ENCODE measurements around the gene EMP1.

The EMP1 gene

DNA sequence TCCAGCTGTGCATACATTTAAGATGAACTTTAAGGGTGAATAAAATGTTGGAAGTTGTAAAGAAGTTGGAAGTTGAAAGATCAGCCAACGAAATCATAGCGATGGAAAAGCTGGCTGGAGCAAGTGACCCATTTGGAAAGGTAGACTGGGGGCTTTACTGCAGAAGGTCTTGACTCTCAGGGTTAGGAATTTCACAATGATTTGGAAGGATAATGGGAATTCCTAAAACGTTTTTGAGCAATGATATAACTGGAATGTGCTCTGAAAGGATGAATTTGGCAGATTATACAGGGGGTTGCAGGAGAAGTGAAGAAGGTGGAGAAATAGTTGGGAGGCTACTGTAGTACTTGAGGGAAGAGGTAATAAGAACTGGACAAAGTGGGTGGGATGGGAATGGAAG, 27.4 kb downstream of the EMP1 start:
- Mint-ChIP-seq H3K27ac (no peak overlapping the region), H3K4me1 (ENCODE audit: low read depth in 2 of 2) (no peaks in the 10 kb centered on the region), H3K36me3 (ENCODE audit: insufficient read depth) (no peaks in the 10 kb centered on the region), H3K9me3 (no peaks in the 10 kb centered on the region), H3K4me3 (no peak overlapping the region), H3K27me3 (peaks cover 48 to 61% of the 10 kb centered on the region in 2 donors)
- DNase-seq, result no peak
- no peak for ATAC-seq (replicated peaks)

DNA sequence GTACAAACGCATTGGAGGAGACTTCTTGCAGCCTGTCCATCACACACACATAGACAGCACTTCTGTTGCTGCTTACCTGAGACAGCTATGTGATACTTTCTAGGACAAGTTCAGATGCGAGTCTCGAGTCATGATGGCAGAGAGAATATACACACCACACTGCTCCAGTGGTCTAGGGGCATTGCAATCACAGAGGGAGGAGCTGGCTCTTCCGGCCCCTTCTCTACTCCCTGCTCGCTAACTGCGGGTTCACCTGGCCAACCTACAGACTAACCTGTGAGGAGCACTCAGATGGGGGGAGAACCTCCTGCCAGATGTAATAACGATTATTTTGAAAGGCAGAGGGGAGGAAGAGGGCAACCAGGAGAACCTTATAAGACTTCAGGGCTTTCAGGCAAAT, 30.7 kb downstream of the EMP1 start:
- peaks cover 53 to 69% of the 10 kb centered on the region in 2 donors for H3K27me3 Mint-ChIP-seq
- no peak overlapping the region for H3K4me3 Mint-ChIP-seq
- H3K36me3 Mint-ChIP-seq (ENCODE audit: insufficient read depth), result no peaks in the 10 kb centered on the region
- H3K4me1 Mint-ChIP-seq (ENCODE audit: low read depth in 2 of 2), result no peaks in the 10 kb centered on the region
- no peaks in the 10 kb centered on the region for H3K9me3 Mint-ChIP-seq
- no peak for ATAC-seq (replicated peaks)
- H3K27ac Mint-ChIP-seq, result no peak overlapping the region
- DNase-seq, result no peak

- peaks cover under 1% of the 10 kb centered on the region for H3K36me3 Mint-ChIP-seq (ENCODE audit: insufficient read depth)
- H3K27ac Mint-ChIP-seq, result no peak overlapping the region
- no peaks in the 10 kb centered on the region for H3K4me1 Mint-ChIP-seq (ENCODE audit: low read depth in 2 of 2)
- DNase-seq (no peak), ATAC-seq (replicated peaks) (no peak)
- no peak overlapping the region for H3K4me3 Mint-ChIP-seq
- H3K27me3 Mint-ChIP-seq, result peaks cover 53 to 58% of the 10 kb centered on the region in 2 donors
- H3K9me3 Mint-ChIP-seq, result no peaks in the 10 kb centered on the region
Measured at GRCh38 chr12:13228579-13228978, 32.1 kb downstream of the EMP1 start.

- H3K4me1 Mint-ChIP-seq (ENCODE audit: low read depth in 2 of 2), result no peaks in the 10 kb centered on the region
- DNase-seq (no peak), ATAC-seq (replicated peaks) (no peak)
- H3K36me3 Mint-ChIP-seq (ENCODE audit: insufficient read depth), result peaks cover 2% of the 10 kb centered on the region
- no peak overlapping the region for H3K27ac Mint-ChIP-seq
- no peaks in the 10 kb centered on the region for H3K9me3 Mint-ChIP-seq
- H3K27me3 Mint-ChIP-seq, result peaks cover 55 to 58% of the 10 kb centered on the region in 2 donors
- H3K4me3 Mint-ChIP-seq, result no peak overlapping the region
Measured at GRCh38 chr12:13229504-13229903, 33.0 kb downstream of the EMP1 start.

- Mint-ChIP-seq H3K27ac (no peak overlapping the region), H3K9me3 (no peaks in the 10 kb centered on the region), H3K36me3 (ENCODE audit: insufficient read depth) (peaks cover 2% of the 10 kb centered on the region), H3K4me1 (ENCODE audit: low read depth in 2 of 2) (no peaks in the 10 kb centered on the region), H3K27me3 (peaks cover 54 to 63% of the 10 kb centered on the region in 2 donors), H3K4me3 (no peak overlapping the region)
- no peak for DNase-seq
- ATAC-seq (replicated peaks), result no peak
Measured at GRCh38 chr12:13230500-13230899, 34.0 kb downstream of the EMP1 start.

DNA sequence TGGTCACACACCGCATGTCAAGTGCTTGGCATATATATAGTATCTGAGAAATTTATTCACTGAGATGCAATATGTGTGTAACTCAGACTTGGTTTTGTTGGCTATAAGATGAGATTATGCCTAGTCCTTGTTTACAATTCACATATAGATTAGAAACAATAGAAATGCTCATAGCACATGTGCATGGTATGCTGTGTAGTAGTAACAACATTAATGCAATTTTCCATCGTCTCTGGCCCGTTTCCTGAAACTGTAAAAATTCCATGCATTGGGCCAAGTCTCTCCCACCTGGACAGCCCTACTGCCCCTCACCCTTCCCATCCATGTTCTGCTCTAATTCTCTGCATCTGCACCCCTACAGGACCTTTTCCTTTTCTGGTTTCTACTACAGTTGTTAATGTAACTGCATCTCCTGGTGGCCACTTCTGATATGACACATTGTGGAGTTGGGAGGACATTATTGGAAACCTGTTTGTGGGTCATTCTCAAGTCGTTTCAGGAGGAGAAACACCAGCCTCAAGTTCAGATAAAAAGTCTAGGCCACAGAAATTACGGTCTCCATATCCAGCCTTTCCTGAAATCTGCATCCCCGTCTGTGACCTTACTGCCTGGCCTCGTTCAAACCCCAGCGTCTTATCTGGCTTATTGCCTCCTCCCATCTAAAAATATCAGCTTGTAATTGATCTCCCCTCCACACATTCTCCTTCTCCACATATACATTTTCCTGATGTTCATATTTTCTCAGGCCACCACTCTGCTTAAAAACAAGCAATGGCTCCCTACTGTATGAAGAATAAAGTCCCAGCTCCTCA, 37.5 kb downstream of the EMP1 start:
- Mint-ChIP-seq H3K27me3 (peaks cover 30 to 40% of the 10 kb centered on the region in 2 donors), H3K9me3 (no peaks in the 10 kb centered on the region), H3K27ac (no peak overlapping the region), H3K4me3 (no peak overlapping the region), H3K36me3 (ENCODE audit: insufficient read depth) (peaks cover 2% of the 10 kb centered on the region), H3K4me1 (ENCODE audit: low read depth in 2 of 2) (no peaks in the 10 kb centered on the region)
- ATAC-seq (replicated peaks), result peak; percentile 33
- peak; percentile 21 to 27 (median 25) for DNase-seq

DNA sequence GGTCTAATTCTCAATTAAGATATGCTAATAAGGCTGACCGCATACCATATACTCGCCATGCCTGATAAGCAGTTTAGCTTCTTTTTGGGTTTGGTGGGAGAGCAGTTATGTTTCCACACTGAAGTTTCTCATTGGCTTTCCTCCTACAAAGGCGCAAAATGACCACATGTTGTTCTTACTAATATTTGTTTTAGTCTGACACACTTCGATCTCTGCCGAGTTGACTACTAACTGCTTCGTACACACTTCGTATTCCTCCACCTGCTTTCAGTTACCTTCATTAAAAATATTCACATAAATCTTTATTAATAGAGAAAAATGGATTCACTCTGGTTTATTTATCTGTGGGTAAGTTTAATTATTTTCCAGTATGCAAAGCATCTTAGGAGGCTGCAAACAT, 41.7 kb downstream of the EMP1 start:
- H3K27me3 Mint-ChIP-seq, result peaks cover 19 to 34% of the 10 kb centered on the region in 2 donors

GRCh38 chr12:13241833-13242488, 45.4 kb downstream of the EMP1 start:
- H3K4me1 Mint-ChIP-seq (ENCODE audit: low read depth in 2 of 2), result no peaks in the 10 kb centered on the region
- no peak overlapping the region for H3K4me3 Mint-ChIP-seq
- no peaks in the 10 kb centered on the region for H3K36me3 Mint-ChIP-seq (ENCODE audit: insufficient read depth)
- H3K27ac Mint-ChIP-seq, result no peak overlapping the region
- ATAC-seq (replicated peaks) (no peak), DNase-seq (no peak)
- no peaks in the 10 kb centered on the region for H3K9me3 Mint-ChIP-seq
- H3K27me3 Mint-ChIP-seq, result peaks cover 9 to 33% of the 10 kb centered on the region in 2 donors

More for the DNA sequence above, 41.7 kb downstream of the EMP1 start:
- Mint-ChIP-seq H3K4me3 (no peak overlapping the region), H3K36me3 (ENCODE audit: insufficient read depth) (peaks cover 2% of the 10 kb centered on the region), H3K27ac (no peak overlapping the region), H3K9me3 (no peaks in the 10 kb centered on the region), H3K4me1 (ENCODE audit: low read depth in 2 of 2) (no peaks in the 10 kb centered on the region)
- ATAC-seq (replicated peaks), result no peak
- no peak for DNase-seq

- peaks cover 18 to 41% of the 10 kb centered on the region in 2 donors for H3K27me3 Mint-ChIP-seq
- ATAC-seq (replicated peaks), result no peak
- H3K27ac Mint-ChIP-seq, result no peak overlapping the region
- H3K4me1 Mint-ChIP-seq (ENCODE audit: low read depth in 2 of 2), result no peaks in the 10 kb centered on the region
- no peak overlapping the region for H3K4me3 Mint-ChIP-seq
- no peaks in the 10 kb centered on the region for H3K36me3 Mint-ChIP-seq (ENCODE audit: insufficient read depth)
- DNase-seq, result no peak
- H3K9me3 Mint-ChIP-seq, result no peaks in the 10 kb centered on the region
Measured at GRCh38 chr12:13242936-13243335, 46.4 kb downstream of the EMP1 start.

DNA sequence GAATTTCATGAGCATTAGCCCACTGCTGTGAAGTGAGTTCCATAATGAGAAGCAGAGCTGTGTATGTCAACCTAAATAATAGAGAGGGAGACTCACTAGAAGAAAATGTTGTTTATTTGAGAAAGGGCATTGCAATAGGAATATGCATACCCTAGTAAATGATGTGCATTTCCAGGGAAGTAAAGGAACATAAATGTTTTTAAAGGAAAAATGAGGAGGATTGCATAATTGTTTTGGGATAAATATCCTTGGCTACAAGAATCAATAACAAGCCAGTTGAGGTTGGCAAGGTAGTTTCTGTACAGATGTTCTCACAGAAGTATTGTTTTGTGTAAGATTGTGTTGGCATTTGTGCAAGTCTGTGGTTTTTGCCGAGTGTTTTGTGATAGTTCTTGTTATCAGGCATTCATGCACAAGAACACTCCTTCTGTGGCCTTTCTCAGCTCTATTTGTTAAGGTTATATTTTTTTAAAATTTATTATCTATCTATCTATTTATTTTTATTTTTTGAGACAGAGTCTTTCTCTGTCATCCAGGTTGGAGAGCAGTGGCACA, 47.1 kb downstream of the EMP1 start:
- H3K9me3 Mint-ChIP-seq, result no peaks in the 10 kb centered on the region
- H3K27ac Mint-ChIP-seq, result no peak overlapping the region
- no peaks in the 10 kb centered on the region for H3K4me1 Mint-ChIP-seq (ENCODE audit: low read depth in 2 of 2)
- no peak overlapping the region for H3K4me3 Mint-ChIP-seq
- H3K36me3 Mint-ChIP-seq (ENCODE audit: insufficient read depth), result no peaks in the 10 kb centered on the region
- no peak for ATAC-seq (replicated peaks)
- peaks cover 22 to 48% of the 10 kb centered on the region in 2 donors for H3K27me3 Mint-ChIP-seq
- no peak for DNase-seq

DNA sequence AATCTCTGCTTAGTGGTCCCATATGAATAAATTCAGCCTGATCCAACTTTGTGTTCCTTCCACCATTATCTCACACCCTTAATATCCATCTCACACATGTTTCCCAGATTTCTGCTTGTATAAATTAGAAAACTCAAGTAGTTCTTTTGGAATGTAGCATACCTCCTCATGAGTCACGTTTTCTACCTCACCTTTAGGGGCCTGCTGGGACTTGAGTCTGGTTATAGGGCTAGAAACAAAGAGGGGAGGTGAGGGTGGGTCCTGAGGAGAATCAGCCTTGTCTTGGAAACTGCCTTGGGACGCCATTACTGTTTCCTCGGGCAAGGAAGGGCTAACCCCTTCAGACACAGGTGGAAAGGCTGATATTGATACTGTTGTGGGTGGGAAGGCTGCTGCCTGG, 51.1 kb downstream of the EMP1 start:
- ATAC-seq (replicated peaks) (no peak), DNase-seq (no peak)
- Mint-ChIP-seq H3K27me3 (peaks cover 58 to 67% of the 10 kb centered on the region in 2 donors), H3K36me3 (ENCODE audit: insufficient read depth) (no peaks in the 10 kb centered on the region), H3K27ac (no peak overlapping the region), H3K4me3 (no peak overlapping the region), H3K4me1 (ENCODE audit: low read depth in 2 of 2) (no peaks in the 10 kb centered on the region), H3K9me3 (no peaks in the 10 kb centered on the region)

DNA sequence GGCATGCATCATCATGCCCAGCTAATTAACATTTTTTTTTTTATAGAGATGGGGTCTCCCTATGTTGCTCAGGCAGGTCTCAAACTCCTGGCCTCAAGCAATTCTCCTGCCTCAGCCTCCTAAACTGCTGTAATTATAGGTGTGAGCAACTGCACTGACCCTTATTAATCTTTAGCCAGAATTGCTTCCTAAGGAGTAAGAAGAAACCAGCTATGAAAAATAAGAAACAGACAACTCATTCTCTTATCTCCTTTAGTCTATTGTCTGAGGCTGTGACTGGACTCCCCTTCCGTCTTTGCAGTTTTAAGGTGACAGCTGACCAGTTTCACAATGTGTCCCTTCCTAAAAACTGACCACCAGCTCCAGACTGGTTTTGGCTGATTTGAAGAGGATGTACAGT, 52.4 kb downstream of the EMP1 start:
- no peak overlapping the region for H3K4me3 Mint-ChIP-seq
- H3K27ac Mint-ChIP-seq, result no peak overlapping the region
- ATAC-seq (replicated peaks), result no peak
- no peaks in the 10 kb centered on the region for H3K9me3 Mint-ChIP-seq
- DNase-seq, result no peak
- peaks cover 58 to 72% of the 10 kb centered on the region in 2 donors for H3K27me3 Mint-ChIP-seq
- no peaks in the 10 kb centered on the region for H3K4me1 Mint-ChIP-seq (ENCODE audit: low read depth in 2 of 2)
- no peaks in the 10 kb centered on the region for H3K36me3 Mint-ChIP-seq (ENCODE audit: insufficient read depth)

- no peaks in the 10 kb centered on the region for H3K9me3 Mint-ChIP-seq
- H3K27ac Mint-ChIP-seq, result no peak overlapping the region
- H3K36me3 Mint-ChIP-seq (ENCODE audit: insufficient read depth), result no peaks in the 10 kb centered on the region
- no peaks in the 10 kb centered on the region for H3K4me1 Mint-ChIP-seq (ENCODE audit: low read depth in 2 of 2)
- DNase-seq (no peak), ATAC-seq (replicated peaks) (no peak)
- H3K4me3 Mint-ChIP-seq, result no peak overlapping the region
- peaks cover 49 to 75% of the 10 kb centered on the region in 2 donors for H3K27me3 Mint-ChIP-seq
Measured at GRCh38 chr12:13250416-13250815, 53.9 kb downstream of the EMP1 start.

DNA sequence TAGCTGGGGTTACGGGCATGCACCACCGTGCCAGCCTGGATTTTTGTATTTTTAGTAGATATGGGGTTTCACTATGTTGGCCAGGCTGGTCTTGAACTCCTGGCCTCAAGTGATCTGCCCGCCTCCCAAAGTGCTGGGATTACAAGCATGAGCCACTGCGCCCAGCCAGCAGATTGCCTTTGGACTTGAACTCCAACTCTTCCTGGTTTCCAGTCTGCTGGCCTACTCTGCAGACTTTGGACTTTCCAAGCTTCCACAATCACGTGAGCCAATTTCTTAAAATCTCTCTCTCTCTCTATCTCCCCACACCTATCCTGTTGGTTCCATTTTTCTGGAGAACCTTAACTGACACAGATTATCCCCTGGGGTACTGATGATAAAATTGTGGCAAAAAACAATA, 55.0 kb downstream of the EMP1 start:
- Mint-ChIP-seq H3K36me3 (ENCODE audit: insufficient read depth) (peaks cover 3% of the 10 kb centered on the region), H3K27ac (no peak overlapping the region), H3K27me3 (peaks cover 49 to 72% of the 10 kb centered on the region in 2 donors), H3K9me3 (no peaks in the 10 kb centered on the region), H3K4me3 (no peak overlapping the region), H3K4me1 (ENCODE audit: low read depth in 2 of 2) (peaks cover 2 to 5% of the 10 kb centered on the region in 2 donors)
- ATAC-seq (replicated peaks) (no peak), DNase-seq (no peak)

Measured in effector memory CD8-positive, alpha-beta T cell (primary cell).